Vagina (tissue), 2 donors: ENCODE results near the gene FAM171A1.

ENCODE experiments used
- POLR2A ChIP-seq, 2 donors: fragments of 450-650 bp; IDR thresholded peaks; one replicate each; pipeline ENCODE4 v1.6.1; 2017; ENCODE audit warnings: antibody characterized with exemption in 2 of 2, mild to moderate bottlenecking in 2 of 2, moderate library complexity in 2 of 2
- POLR2AphosphoS5 ChIP-seq, 2 donors: sonication (generic); formaldehyde crosslinking; IDR thresholded peaks; one replicate each; pipeline ENCODE4 v1.9.0; 2017; ENCODE audit warnings: antibody characterized with exemption in 2 of 2, mild to moderate bottlenecking in 2 of 2, low read depth in 1 of 2; ENCODE audit not compliant: insufficient read depth in 1 of 2
- TF ChIP-seq, protein P1 (sequence below), 3 experiments: fragments of 450-650 bp in 2 of 3; fragments of 200-600 bp in 1 of 3; sonication (generic) in 1 of 3; IDR thresholded peaks; one replicate each; pipeline ENCODE4 v1.5.1; 2017 to 2019; ENCODE audit warnings: antibody characterized with exemption in 3 of 3, mild to moderate bottlenecking in 2 of 3, moderate library complexity in 2 of 3

DNA sequence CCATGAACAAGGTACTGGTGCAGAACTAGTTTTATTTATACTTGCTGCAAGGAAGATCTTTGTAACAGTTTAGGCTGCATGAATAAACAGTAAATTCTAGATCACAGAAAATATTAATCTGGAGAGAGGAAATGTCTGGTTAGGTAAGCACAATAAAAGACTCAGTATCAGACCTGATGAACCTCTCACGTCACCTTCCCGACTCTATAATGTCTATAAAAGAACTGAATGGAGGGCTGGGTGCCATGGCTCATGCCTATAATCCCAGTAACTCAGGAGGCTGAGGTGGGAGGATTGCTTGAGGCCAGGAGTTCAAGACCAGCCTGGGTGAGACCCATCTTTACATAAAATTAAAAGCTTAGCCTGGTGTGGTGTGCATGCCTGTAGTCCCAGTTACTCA, 65.9 kb downstream of the FAM171A1 start:
- TF ChIP-seq, protein P1, sequence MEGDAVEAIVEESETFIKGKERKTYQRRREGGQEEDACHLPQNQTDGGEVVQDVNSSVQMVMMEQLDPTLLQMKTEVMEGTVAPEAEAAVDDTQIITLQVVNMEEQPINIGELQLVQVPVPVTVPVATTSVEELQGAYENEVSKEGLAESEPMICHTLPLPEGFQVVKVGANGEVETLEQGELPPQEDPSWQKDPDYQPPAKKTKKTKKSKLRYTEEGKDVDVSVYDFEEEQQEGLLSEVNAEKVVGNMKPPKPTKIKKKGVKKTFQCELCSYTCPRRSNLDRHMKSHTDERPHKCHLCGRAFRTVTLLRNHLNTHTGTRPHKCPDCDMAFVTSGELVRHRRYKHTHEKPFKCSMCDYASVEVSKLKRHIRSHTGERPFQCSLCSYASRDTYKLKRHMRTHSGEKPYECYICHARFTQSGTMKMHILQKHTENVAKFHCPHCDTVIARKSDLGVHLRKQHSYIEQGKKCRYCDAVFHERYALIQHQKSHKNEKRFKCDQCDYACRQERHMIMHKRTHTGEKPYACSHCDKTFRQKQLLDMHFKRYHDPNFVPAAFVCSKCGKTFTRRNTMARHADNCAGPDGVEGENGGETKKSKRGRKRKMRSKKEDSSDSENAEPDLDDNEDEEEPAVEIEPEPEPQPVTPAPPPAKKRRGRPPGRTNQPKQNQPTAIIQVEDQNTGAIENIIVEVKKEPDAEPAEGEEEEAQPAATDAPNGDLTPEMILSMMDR (IDR thresholded peaks at IDR 0.05), result no peak
- TF ChIP-seq POLR2A (IDR thresholded peaks at IDR 0.05) (no peak), POLR2AphosphoS5 (IDR thresholded peaks at IDR 0.05; ENCODE audit: insufficient read depth in 1 of 2, low read depth in 1 of 2) (no peak)
